ENCODE data around the gene DYNLL1. TPM values are rescaled to one million over a fixed set of nuclear protein-coding genes. Genes with fewer than 3 reads are reported as not detected.

DYNLL1 gene
- total and polyA plus RNA-seq, 2 donors (not counting 3 experiments of a cell fraction or from before 2014, with no cell fraction given): 469 to 600 TPM

- TF ChIP-seq POLR2AphosphoS5 (IDR thresholded peaks at IDR 0.05; ENCODE audit: insufficient read depth, low read depth, low read length) (no peak), JUN (IDR thresholded peaks at IDR 0.05; ENCODE audit: borderline replicate concordance, insufficient read depth, insufficient read length, low read depth) (peak; percentile 24), MAX (IDR thresholded peaks at IDR 0.05; ENCODE audit: insufficient read depth, insufficient read length) (no peak), EZH2 (IDR thresholded peaks at IDR 0.05; ENCODE audit: borderline replicate concordance, low read depth, low read length, severe bottlenecking) (no peak), MYC (IDR thresholded peaks at IDR 0.05; ENCODE audit: low read depth, low read length) (no peak), GATA2 (IDR thresholded peaks at IDR 0.05; ENCODE audit: insufficient read depth, insufficient read length, low read depth, low read length) (peak; percentile 65), FOS (IDR thresholded peaks at IDR 0.05; ENCODE audit: borderline replicate concordance, insufficient read depth, low read length) (peak; percentile 39), POLR2A (IDR thresholded peaks at IDR 0.05; ENCODE audit: low read depth, low read length) (no peak)
- POLR2A ChIA-PET: no interaction called here
Observed at GRCh38 chr12:120488057-120488640, 7.8 kb upstream of the DYNLL1 start.

More at GRCh38 chr12:120488057-120488640, 7.8 kb upstream of the DYNLL1 start:
- CTCF ChIA-PET: interaction anchor here (1.2 to 1.5 kb wide), 2 partner anchors 16 to 41 kb away, joined by 3 read pairs; partner anchors contain the start of gene COQ5
- intact Hi-C loops (cut with micrococcal nuclease): no loop called here
- no peaks in the 10 kb centered on the region for H3K36me3 ChIP-seq (ENCODE audit: control insufficient read depth in 2 of 2, extremely low read depth in 1 of 2, insufficient read depth in 2 of 2, low read length in 2 of 2)
- H3K4me2 ChIP-seq (ENCODE audit: insufficient read depth, low read length): no peak overlapping the region
- dilution Hi-C loops (cut with MboI; ENCODE audit: extremely low pct_ligation_motif_present, low sequenced_read_pairs): no loop called here
- H3K79me2 ChIP-seq (ENCODE audit: control insufficient read depth, insufficient read depth, low read length): no peaks in the 10 kb centered on the region
- H3K9me1 ChIP-seq (replicated peaks; ENCODE audit: control insufficient read depth, extremely low read depth, insufficient read depth, low read length): no peaks in the 10 kb centered on the region
- no TSS peak for BruUV-seq (replicated peaks)
- no peaks in the 10 kb centered on the region for H4K20me1 ChIP-seq (replicated peaks; ENCODE audit: control insufficient read depth, extremely low read depth, insufficient read depth, low read length)
- DNase-seq (ENCODE audit: low read depth, low spot score): peak; percentile 55
- H3K9ac ChIP-seq (replicated peaks; ENCODE audit: extremely low read depth, insufficient read depth, low read length): peak overlapping the region; percentile 19
- peaks cover 7% of the 10 kb centered on the region for H3K4me1 ChIP-seq (ENCODE audit: control insufficient read depth, extremely low read depth, insufficient read depth, low read length)
- FAIRE-seq: peak; percentile 84
- H2AFZ ChIP-seq (ENCODE audit: low read depth, low read length): no peak overlapping the region
- H3K27me3 ChIP-seq (ENCODE audit: control insufficient read depth in 2 of 2, insufficient read depth in 2 of 2, low read length in 2 of 2): no peaks in the 10 kb centered on the region
- peak overlapping the region; percentile 70 for H3K27ac ChIP-seq (ENCODE audit: insufficient read depth, low read depth, low read length)
- no peak overlapping the region for H3K4me3 ChIP-seq (replicated peaks in 1 of 3; ENCODE audit: insufficient read depth in 1 of 3, low read depth in 1 of 3, low read length in 3 of 3)
- no peaks in the 10 kb centered on the region for H3K9me3 ChIP-seq (replicated peaks; ENCODE audit: control insufficient read depth, insufficient read depth, low read length)
